Hematopoietic multipotent progenitor cell treated with erythropoietin and hydrocortisone succinate and interleukin-3 and kit ligand, for 15 days (in vitro differentiated cells): ENCODE data around the gene UTP4.
A peak's percentile ranks its signal among the peaks of the same experiment; 100 is the strongest.
"Not testable (repeated sequence)": the region's sequence is repeated elsewhere in the genome, so short reads cannot be mapped to it uniquely, and the experiment has no call there.

Experiments used
- DNase-seq: peaks from one replicate; pipeline ENCODE4 v3.0.0-alpha.2; 2015; ENCODE audit warnings: low spot score

UTP4 gene

GRCh38 chr16:69110406-69110805 lies 22.0 kb upstream of the UTP4 start:
- no peak for DNase-seq

- DNase-seq, result no peak
These were observed 21.1 kb upstream of the UTP4 start for GRCh38 chr16:69111216-69111875.

- no peak for DNase-seq
These were observed 20.6 kb upstream of the UTP4 start for GRCh38 chr16:69111876-69112230.

- DNase-seq, result peak; percentile 57
These were observed 19.9 kb upstream of the UTP4 start for GRCh38 chr16:69112285-69113129.

GRCh38 chr16:69113216-69113615 lies 19.2 kb upstream of the UTP4 start:
- no peak for DNase-seq

- no peak for DNase-seq
These were observed 18.0 kb upstream of the UTP4 start for GRCh38 chr16:69114346-69114975.

GRCh38 chr16:69114976-69115355 lies 17.5 kb upstream of the UTP4 start:
- DNase-seq, result no peak

- DNase-seq, result no peak
These were observed 17.1 kb upstream of the UTP4 start for GRCh38 chr16:69115361-69115760.

- DNase-seq, result no peak
These were observed 16.6 kb upstream of the UTP4 start for GRCh38 chr16:69115837-69116236.

- DNase-seq, result no peak
These were observed 16.1 kb upstream of the UTP4 start for GRCh38 chr16:69116256-69116875.

- DNase-seq, result no peak
These were observed 15.5 kb upstream of the UTP4 start for GRCh38 chr16:69116906-69117305.

GRCh38 chr16:69118468-69118867 lies 14.0 kb upstream of the UTP4 start:
- DNase-seq, result no peak

- DNase-seq, result no peak
These were observed 13.5 kb upstream of the UTP4 start for GRCh38 chr16:69118994-69119393.

GRCh38 chr16:69119536-69119935 lies 12.9 kb upstream of the UTP4 start:
- no peak for DNase-seq

- DNase-seq, result no peak
These were observed 12.3 kb upstream of the UTP4 start for GRCh38 chr16:69120096-69120664.

GRCh38 chr16:69123910-69124309 lies 8.5 kb upstream of the UTP4 start:
- DNase-seq, result peak; percentile 75

- not testable (repeated sequence) for DNase-seq
These were observed 8.0 kb upstream of the UTP4 start for GRCh38 chr16:69124406-69124805.

- not testable (repeated sequence) for DNase-seq
These were observed 7.5 kb upstream of the UTP4 start for GRCh38 chr16:69124961-69125360.

- DNase-seq, result no peak
These were observed 6.2 kb upstream of the UTP4 start for GRCh38 chr16:69126221-69126620.

- not testable (repeated sequence) for DNase-seq
These were observed 5.6 kb upstream of the UTP4 start for GRCh38 chr16:69126801-69127200.

- no peak for DNase-seq
These were observed 4.4 kb upstream of the UTP4 start for GRCh38 chr16:69127966-69128510.

- DNase-seq, result no peak
These were observed 2.0 kb upstream of the UTP4 start for GRCh38 chr16:69130461-69130860.
